Measurements from ENCODE around the gene PRDM1. TPM values are rescaled to one million over a fixed set of nuclear protein-coding genes. Genes with fewer than 3 reads are reported as not detected.

PRDM1 gene
- total and polyA plus RNA-seq, 12 donors, result 0.32 to 11.2 (median 1.9) TPM

DNA sequence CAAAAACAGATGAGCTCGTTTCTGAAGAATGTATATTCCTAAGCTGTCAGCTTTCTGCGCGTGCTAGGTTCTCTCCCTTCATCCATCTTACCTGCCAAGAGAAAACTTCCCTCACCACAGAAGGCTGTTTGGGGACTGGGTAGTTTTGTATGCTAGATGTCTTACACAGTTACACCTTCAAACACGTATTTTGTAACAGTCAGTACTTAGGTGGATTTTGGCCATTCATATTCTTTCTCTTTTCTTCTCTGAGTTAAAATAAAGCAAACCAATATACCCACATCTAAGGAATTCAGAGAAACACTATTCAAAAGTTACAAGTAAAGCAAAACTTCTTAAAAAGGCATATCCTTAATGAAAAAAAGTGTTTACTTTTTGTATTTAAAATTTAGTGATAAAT is 35.6 kb upstream of the PRDM1 start:
- TF ChIP-seq, protein P1, sequence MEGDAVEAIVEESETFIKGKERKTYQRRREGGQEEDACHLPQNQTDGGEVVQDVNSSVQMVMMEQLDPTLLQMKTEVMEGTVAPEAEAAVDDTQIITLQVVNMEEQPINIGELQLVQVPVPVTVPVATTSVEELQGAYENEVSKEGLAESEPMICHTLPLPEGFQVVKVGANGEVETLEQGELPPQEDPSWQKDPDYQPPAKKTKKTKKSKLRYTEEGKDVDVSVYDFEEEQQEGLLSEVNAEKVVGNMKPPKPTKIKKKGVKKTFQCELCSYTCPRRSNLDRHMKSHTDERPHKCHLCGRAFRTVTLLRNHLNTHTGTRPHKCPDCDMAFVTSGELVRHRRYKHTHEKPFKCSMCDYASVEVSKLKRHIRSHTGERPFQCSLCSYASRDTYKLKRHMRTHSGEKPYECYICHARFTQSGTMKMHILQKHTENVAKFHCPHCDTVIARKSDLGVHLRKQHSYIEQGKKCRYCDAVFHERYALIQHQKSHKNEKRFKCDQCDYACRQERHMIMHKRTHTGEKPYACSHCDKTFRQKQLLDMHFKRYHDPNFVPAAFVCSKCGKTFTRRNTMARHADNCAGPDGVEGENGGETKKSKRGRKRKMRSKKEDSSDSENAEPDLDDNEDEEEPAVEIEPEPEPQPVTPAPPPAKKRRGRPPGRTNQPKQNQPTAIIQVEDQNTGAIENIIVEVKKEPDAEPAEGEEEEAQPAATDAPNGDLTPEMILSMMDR (IDR thresholded peaks at IDR 0.05), result no peak
- DNase-seq (no peak), ATAC-seq (no peak)
- no peaks in the 10 kb centered on the region for H3K36me3 ChIP-seq
- no peaks in the 10 kb centered on the region for H3K9me3 ChIP-seq
- H3K27me3 ChIP-seq, result peaks cover 0 to 16% (median 5%) of the 10 kb centered on the region in 7 donors
- intact Hi-C loops (cut with DNase I), result no loop called here
- H3K4me1 ChIP-seq, result no peaks in the 10 kb centered on the region
- WGBS, 2 donors, result 71 to 78% methylated on average over 4 of the region's 4 CpGs
- no peak overlapping the region for H3K4me3 ChIP-seq
- no peak overlapping the region for H3K27ac ChIP-seq

DNA sequence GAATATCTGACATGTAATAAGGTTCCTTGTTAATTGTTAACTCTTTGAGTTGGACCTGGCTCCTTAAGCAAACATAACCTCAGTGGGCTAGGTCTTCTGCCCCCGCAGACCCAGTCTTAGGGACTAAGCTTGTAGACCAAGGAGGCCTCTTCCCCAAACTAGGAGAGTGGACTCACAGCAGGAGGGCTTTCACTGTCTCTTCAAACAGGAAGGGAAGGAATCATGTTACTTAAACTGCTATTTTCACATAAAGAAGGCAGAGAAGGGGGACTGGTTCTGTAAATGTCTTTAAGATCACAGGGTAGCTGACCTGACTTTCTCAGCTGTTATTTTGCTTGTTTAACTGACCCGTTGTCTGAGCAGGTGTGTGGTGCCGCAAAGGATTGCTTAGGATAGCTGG is 34.9 kb upstream of the PRDM1 start:
- TF ChIP-seq, protein P1 (IDR thresholded peaks at IDR 0.05), result no peak
- DNase-seq (no peak), ATAC-seq (no peak)
- Histone ChIP-seq H3K27me3 (peaks cover 0 to 13% (median 4%) of the 10 kb centered on the region in 7 donors), H3K4me3 (no peak overlapping the region), H3K36me3 (no peaks in the 10 kb centered on the region), H3K4me1 (no peaks in the 10 kb centered on the region), H3K9me3 (no peaks in the 10 kb centered on the region), H3K27ac (no peak overlapping the region)
- intact Hi-C loops (cut with DNase I), result no loop called here
- WGBS, 2 donors, result 74 to 76% methylated on average over 3 of the region's 3 CpGs

DNA sequence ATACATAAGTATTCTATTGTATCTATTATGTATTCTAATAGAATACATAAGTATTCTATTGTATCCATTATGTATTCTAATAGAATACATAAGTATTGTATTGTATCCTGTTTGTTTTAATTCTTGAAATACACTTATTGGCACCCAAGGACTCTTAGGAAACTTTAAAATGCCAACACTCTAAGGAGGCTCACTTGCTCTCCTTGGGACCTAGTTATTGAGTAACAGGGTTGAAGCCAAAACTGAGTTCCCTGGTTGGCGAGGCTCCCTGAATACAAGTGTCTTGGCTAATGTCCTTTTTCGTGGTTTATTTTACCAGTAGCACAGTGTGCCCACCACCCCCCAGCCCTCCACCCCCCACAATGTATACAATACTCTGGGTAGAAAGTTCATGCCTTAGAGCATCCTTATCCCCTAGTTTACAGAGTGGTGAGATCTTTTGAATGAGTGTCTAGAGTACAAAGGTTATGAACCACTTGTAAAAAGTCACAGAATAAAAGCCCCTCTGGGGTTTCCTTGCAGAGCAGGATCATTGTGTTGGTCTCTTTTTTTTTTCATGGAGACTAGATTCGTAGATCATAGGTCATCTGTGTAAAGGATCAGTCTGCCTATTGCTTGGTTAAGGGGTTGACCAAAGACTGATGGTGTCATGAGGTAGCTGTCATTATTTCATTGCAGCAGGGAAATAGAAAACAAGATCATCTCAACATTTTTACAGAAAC is 32.5 kb upstream of the PRDM1 start:
- no peaks in the 10 kb centered on the region for H3K4me1 ChIP-seq
- DNase-seq (no peak), ATAC-seq (no peak)
- peaks cover 0 to 10% (median 0%) of the 10 kb centered on the region in 7 donors for H3K27me3 ChIP-seq
- intact Hi-C loops (cut with DNase I), result no loop called here
- TF ChIP-seq, protein P1 (IDR thresholded peaks at IDR 0.05), result no peak
- no peak overlapping the region for H3K4me3 ChIP-seq
- no peaks in the 10 kb centered on the region for H3K36me3 ChIP-seq
- no peaks in the 10 kb centered on the region for H3K9me3 ChIP-seq
- 78 to 80% methylated on average over 3 of the region's 3 CpGs for WGBS, 2 donors
- no peak overlapping the region for H3K27ac ChIP-seq

DNA sequence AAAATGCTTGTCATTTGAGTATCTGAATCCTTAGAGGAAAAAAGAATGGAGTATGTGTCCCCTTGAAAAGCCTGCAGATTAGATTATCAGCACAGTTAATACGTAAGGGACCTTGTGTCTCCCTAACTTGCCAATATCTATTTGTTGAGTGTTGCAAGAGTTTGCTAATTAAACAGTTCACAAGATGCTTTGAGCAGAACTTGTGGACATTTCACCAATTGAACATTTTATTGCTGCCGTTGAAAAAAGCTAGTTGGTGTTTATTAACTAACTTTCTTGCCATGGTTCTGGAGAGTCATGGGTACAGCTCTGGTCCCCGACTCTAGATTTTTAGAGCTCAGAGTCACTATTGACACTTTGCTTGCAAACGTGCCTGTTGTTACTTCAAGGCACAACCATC is 30.6 kb upstream of the PRDM1 start:
- H3K27ac ChIP-seq, result no peak overlapping the region
- H3K27me3 ChIP-seq, result peaks cover 0 to 18% (median 7%) of the 10 kb centered on the region in 7 donors
- no peaks in the 10 kb centered on the region for H3K36me3 ChIP-seq
- WGBS, 2 donors, result 80 to 89% methylated on average over 4 of the region's 4 CpGs
- ATAC-seq, result no peak
- H3K4me1 ChIP-seq, result no peaks in the 10 kb centered on the region
- no peak for DNase-seq
- H3K4me3 ChIP-seq, result no peak overlapping the region
- H3K9me3 ChIP-seq, result no peaks in the 10 kb centered on the region
- intact Hi-C loops (cut with DNase I), result no loop called here
- TF ChIP-seq, protein P1 (IDR thresholded peaks at IDR 0.05), result no peak

Measured in heart right ventricle (tissue), 16 donors.